Esophagus muscularis mucosa (tissue), 3 donors: Measurements from ENCODE around the gene PSTPIP2.

ENCODE experiments used
- CTCF ChIP-seq, 3 experiments: fragments of 200-600 bp in 2 of 3; fragments of 450-650 bp in 1 of 3; sonication (generic) in 2 of 3; IDR thresholded peaks; one replicate each; pipeline ENCODE4 v1.5.1; 2017 to 2019; ENCODE audit warnings: antibody characterized with exemption in 3 of 3, mild to moderate bottlenecking in 2 of 3, moderate library complexity in 1 of 3
- POLR2A ChIP-seq: fragments of 450-650 bp; IDR thresholded peaks from one replicate; pipeline ENCODE4 v1.6.1; 2017; ENCODE audit warnings: antibody characterized with exemption, moderate library complexity, mild to moderate bottlenecking, low read depth

- no peak for TF ChIP-seq CTCF (IDR thresholded peaks at IDR 0.05)
- no peak for TF ChIP-seq POLR2A
Measured at GRCh38 chr18:46113751-46114150, 41.7 kb upstream of the PSTPIP2 start.
